ENCODE measurements around the gene KLK6. TPM values are rescaled to one million over a fixed set of nuclear protein-coding genes. Genes with fewer than 3 reads are reported as not detected.

Gene KLK6
- total and polyA plus RNA-seq, 2 donors (not counting 3 experiments of a cell fraction or from before 2014, with no cell fraction given) = 0.12 TPM; not detected in 1

- H3K27me3 ChIP-seq (ENCODE audit: control insufficient read depth in 2 of 2, insufficient read depth in 2 of 2, low read length in 2 of 2) = no peaks in the 10 kb centered on the region
- H3K4me3 ChIP-seq (replicated peaks in 1 of 3; ENCODE audit: insufficient read depth in 1 of 3, low read depth in 1 of 3, low read length in 3 of 3) = no peak overlapping the region
- H2AFZ ChIP-seq (ENCODE audit: low read depth, low read length) = no peak overlapping the region
- ChIA-PET CTCF (no interaction called here), POLR2A (no interaction called here)
- TF ChIP-seq GATA2 (IDR thresholded peaks at IDR 0.05; ENCODE audit: insufficient read depth, insufficient read length, low read depth, low read length) = no peak
- TF ChIP-seq CTCF (IDR thresholded peaks at IDR 0.05; ENCODE audit: extremely low read depth in 1 of 2, insufficient read depth in 1 of 2, low read depth in 1 of 2, low read length in 2 of 2) = no peak
- no peak for TF ChIP-seq MYC (IDR thresholded peaks at IDR 0.05; ENCODE audit: low read depth, low read length)
- no peaks in the 10 kb centered on the region for H3K79me2 ChIP-seq (ENCODE audit: control insufficient read depth, insufficient read depth, low read length)
- H3K4me1 ChIP-seq (ENCODE audit: control insufficient read depth, extremely low read depth, insufficient read depth, low read length) = no peaks in the 10 kb centered on the region
- no TSS peak for BruUV-seq (replicated peaks)
- intact Hi-C loops (cut with micrococcal nuclease) (no loop called here), dilution Hi-C loops (cut with MboI; ENCODE audit: extremely low pct_ligation_motif_present, low sequenced_read_pairs) (no loop called here)
- no peaks in the 10 kb centered on the region for H3K9me3 ChIP-seq (replicated peaks; ENCODE audit: control insufficient read depth, insufficient read depth, low read length)
- no peaks in the 10 kb centered on the region for H3K9me1 ChIP-seq (replicated peaks; ENCODE audit: control insufficient read depth, extremely low read depth, insufficient read depth, low read length)
- H3K36me3 ChIP-seq (ENCODE audit: control insufficient read depth in 2 of 2, extremely low read depth in 1 of 2, insufficient read depth in 2 of 2, low read length in 2 of 2) = no peaks in the 10 kb centered on the region
- DNase-seq (ENCODE audit: low read depth, low spot score) = no peak
- no peak overlapping the region for H3K4me2 ChIP-seq (ENCODE audit: insufficient read depth, low read length)
- no peak overlapping the region for H3K27ac ChIP-seq (ENCODE audit: insufficient read depth, low read depth, low read length)
- H4K20me1 ChIP-seq (replicated peaks; ENCODE audit: control insufficient read depth, extremely low read depth, insufficient read depth, low read length) = no peaks in the 10 kb centered on the region
- H3K9ac ChIP-seq (replicated peaks; ENCODE audit: extremely low read depth, insufficient read depth, low read length) = no peak overlapping the region
- no peak for FAIRE-seq
These were observed 7.1 kb downstream of the KLK6 start for GRCh38 chr19:50962245-50962644.

- no peak for FAIRE-seq
- no TSS peak for BruUV-seq (replicated peaks)
These were observed 9.5 kb downstream of the KLK6 start for GRCh38 chr19:50959731-50960500.

More at GRCh38 chr19:50959731-50960500, 9.5 kb downstream of the KLK6 start:
- Histone ChIP-seq H4K20me1 (replicated peaks; ENCODE audit: control insufficient read depth, extremely low read depth, insufficient read depth, low read length) (no peaks in the 10 kb centered on the region), H3K9me3 (replicated peaks; ENCODE audit: control insufficient read depth, insufficient read depth, low read length) (no peaks in the 10 kb centered on the region), H3K36me3 (ENCODE audit: control insufficient read depth in 2 of 2, extremely low read depth in 1 of 2, insufficient read depth in 2 of 2, low read length in 2 of 2) (no peaks in the 10 kb centered on the region), H3K4me1 (ENCODE audit: control insufficient read depth, extremely low read depth, insufficient read depth, low read length) (no peaks in the 10 kb centered on the region), H3K79me2 (ENCODE audit: control insufficient read depth, insufficient read depth, low read length) (no peaks in the 10 kb centered on the region), H3K27me3 (ENCODE audit: control insufficient read depth in 2 of 2, insufficient read depth in 2 of 2, low read length in 2 of 2) (no peaks in the 10 kb centered on the region), H3K4me3 (replicated peaks in 1 of 3; ENCODE audit: insufficient read depth in 1 of 3, low read depth in 1 of 3, low read length in 3 of 3) (no peak overlapping the region), H3K9ac (replicated peaks; ENCODE audit: extremely low read depth, insufficient read depth, low read length) (no peak overlapping the region), H3K27ac (ENCODE audit: insufficient read depth, low read depth, low read length) (no peak overlapping the region), H3K9me1 (replicated peaks; ENCODE audit: control insufficient read depth, extremely low read depth, insufficient read depth, low read length) (no peaks in the 10 kb centered on the region), H2AFZ (ENCODE audit: low read depth, low read length) (no peak overlapping the region), H3K4me2 (ENCODE audit: insufficient read depth, low read length) (no peak overlapping the region)
- ChIA-PET POLR2A (no interaction called here), CTCF (no interaction called here)
- intact Hi-C loops (cut with micrococcal nuclease) (no loop called here), dilution Hi-C loops (cut with MboI; ENCODE audit: extremely low pct_ligation_motif_present, low sequenced_read_pairs) (no loop called here)
- DNase-seq (ENCODE audit: low read depth, low spot score) = no peak
- TF ChIP-seq POLR2A (IDR thresholded peaks at IDR 0.05; ENCODE audit: low read depth, low read length) = no peak
- no peak for TF ChIP-seq FOS (IDR thresholded peaks at IDR 0.05; ENCODE audit: borderline replicate concordance, insufficient read depth, low read length)
- TF ChIP-seq GATA2 (IDR thresholded peaks at IDR 0.05; ENCODE audit: insufficient read depth, insufficient read length, low read depth, low read length) = no peak
- TF ChIP-seq EZH2 (IDR thresholded peaks at IDR 0.05; ENCODE audit: borderline replicate concordance, low read depth, low read length, severe bottlenecking) = no peak
- no peak for TF ChIP-seq POLR2AphosphoS5 (IDR thresholded peaks at IDR 0.05; ENCODE audit: insufficient read depth, low read depth, low read length)
- no peak for TF ChIP-seq CTCF (IDR thresholded peaks at IDR 0.05; ENCODE audit: extremely low read depth in 1 of 2, insufficient read depth in 1 of 2, low read depth in 1 of 2, low read length in 2 of 2)
- TF ChIP-seq MYC (IDR thresholded peaks at IDR 0.05; ENCODE audit: low read depth, low read length) = no peak
- no peak for TF ChIP-seq JUN (IDR thresholded peaks at IDR 0.05; ENCODE audit: borderline replicate concordance, insufficient read depth, insufficient read length, low read depth)
- TF ChIP-seq MAX (IDR thresholded peaks at IDR 0.05; ENCODE audit: insufficient read depth, insufficient read length) = no peak

All from endothelial cell of umbilical vein (primary cell).